ENCODE measurements around the gene ACTN3. TPM values are rescaled to one million over a fixed set of nuclear protein-coding genes. Genes with fewer than 3 reads are reported as not detected.
A peak's percentile ranks its signal among the peaks of the same experiment; 100 is the strongest.
"Not testable (repeated sequence)": the region's sequence is repeated elsewhere in the genome, so short reads cannot be mapped to it uniquely, and the experiment has no call there.

Gene ACTN3
- total RNA-seq, 2 donors from 2014 or later: 0.12 to 0.73 TPM

GRCh38 chr11:66532784-66533183 lies 13.9 kb upstream of the ACTN3 start:
- peaks cover 6% of the 10 kb centered on the region for H3K36me3 Mint-ChIP-seq
- no peaks in the 10 kb centered on the region for H3K27me3 Mint-ChIP-seq
- DNase-seq (ENCODE audit: low spot score) (no peak), ATAC-seq (no peak)
- H3K4me3 Mint-ChIP-seq: no peak overlapping the region
- H3K9me3 Mint-ChIP-seq: no peaks in the 10 kb centered on the region
- peaks cover 5 to 16% of the 10 kb centered on the region in 2 donors for H3K4me1 Mint-ChIP-seq (ENCODE audit: low read depth in 2 of 2)
- peak overlapping the region in 1 of 2 donors; percentile 74 for H3K27ac Mint-ChIP-seq

- ATAC-seq (no peak), DNase-seq (ENCODE audit: low spot score) (no peak)
- no peaks in the 10 kb centered on the region for H3K27me3 Mint-ChIP-seq
- no peak overlapping the region for H3K27ac Mint-ChIP-seq
- no peaks in the 10 kb centered on the region for H3K9me3 Mint-ChIP-seq
- peaks cover 20% of the 10 kb centered on the region for H3K36me3 Mint-ChIP-seq
- H3K4me1 Mint-ChIP-seq (ENCODE audit: low read depth in 2 of 2): peaks cover 26 to 38% of the 10 kb centered on the region in 2 donors
- no peak overlapping the region for H3K4me3 Mint-ChIP-seq
Observed at GRCh38 chr11:66539170-66539869, 7.4 kb upstream of the ACTN3 start.

DNA sequence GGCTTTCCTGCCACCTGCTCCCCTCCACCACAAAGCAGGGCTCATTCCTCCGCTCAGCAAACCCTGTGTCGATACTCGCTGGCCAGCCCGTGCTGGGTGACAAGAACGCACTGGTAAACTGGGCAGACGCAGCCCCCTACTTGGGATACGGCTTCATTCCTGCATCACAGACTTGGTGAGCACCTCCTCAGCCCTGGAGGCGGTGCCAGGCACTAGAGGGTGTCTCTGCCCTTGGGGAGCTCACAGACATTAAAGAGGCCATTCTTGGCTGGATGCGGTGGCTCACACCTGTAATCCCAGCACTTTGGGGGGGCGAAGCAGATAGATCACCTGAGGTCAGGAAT lies 6.9 kb upstream of the ACTN3 start:
- ATAC-seq (no peak), DNase-seq (ENCODE audit: low spot score) (no peak)
- Mint-ChIP-seq H3K9me3 (no peaks in the 10 kb centered on the region), H3K36me3 (peaks cover 20% of the 10 kb centered on the region), H3K27ac (no peak overlapping the region), H3K4me1 (ENCODE audit: low read depth in 2 of 2) (peaks cover 29 to 40% of the 10 kb centered on the region in 2 donors), H3K27me3 (no peaks in the 10 kb centered on the region), H3K4me3 (no peak overlapping the region)

DNA sequence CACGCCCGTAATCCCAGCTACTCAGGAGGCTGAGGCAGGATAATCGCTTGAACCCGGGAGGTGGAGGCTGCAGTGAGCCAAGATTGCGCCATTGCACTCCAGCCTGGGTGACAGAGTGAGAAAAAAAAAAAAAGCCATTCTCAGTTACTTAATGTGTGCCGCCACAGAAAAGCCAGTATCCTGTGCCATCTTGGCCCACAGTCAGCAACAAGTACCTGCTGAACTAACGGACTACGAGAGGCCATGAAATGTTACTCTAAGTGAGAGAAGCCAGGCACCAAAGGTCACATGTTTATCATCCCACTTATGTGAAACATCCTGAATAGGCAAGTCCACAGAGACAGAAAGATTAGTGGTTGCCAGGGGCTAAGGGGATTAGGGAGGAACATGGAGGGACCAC lies 6.1 kb upstream of the ACTN3 start:
- Mint-ChIP-seq H3K4me1 (ENCODE audit: low read depth in 2 of 2) (peaks cover 35 to 43% of the 10 kb centered on the region in 2 donors), H3K27ac (peak overlapping the region; percentile 74 to 89), H3K36me3 (peaks cover 19% of the 10 kb centered on the region)
- H3K27me3 Mint-ChIP-seq; H3K9me3 Mint-ChIP-seq; ATAC-seq; DNase-seq (ENCODE audit: low spot score); H3K4me3 Mint-ChIP-seq: not testable (repeated sequence)

DNA sequence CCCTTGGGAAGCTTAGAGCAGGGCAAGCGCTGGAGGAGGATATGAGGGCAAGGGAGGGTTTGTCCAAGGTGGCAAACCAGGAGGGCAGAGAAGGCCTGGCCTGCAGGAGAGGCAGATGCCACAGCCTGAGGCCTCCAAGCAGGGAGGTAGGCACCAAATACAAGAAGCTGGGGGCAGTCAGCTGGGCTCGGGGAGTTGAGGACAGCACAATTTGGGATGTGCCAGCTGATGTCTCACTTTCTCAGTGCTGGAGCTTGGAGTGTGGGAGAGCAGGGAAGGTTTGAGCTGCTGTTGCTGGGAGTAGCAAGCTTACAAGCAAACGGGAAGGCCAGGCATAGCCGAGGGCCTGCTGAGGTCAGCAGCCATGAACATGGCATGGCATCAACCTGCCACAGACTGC lies 4.8 kb upstream of the ACTN3 start:
- Mint-ChIP-seq H3K4me3 (peak overlapping the region; percentile 81), H3K9me3 (no peaks in the 10 kb centered on the region), H3K36me3 (peaks cover 14% of the 10 kb centered on the region), H3K27me3 (no peaks in the 10 kb centered on the region), H3K27ac (peak overlapping the region; percentile 74 to 89), H3K4me1 (ENCODE audit: low read depth in 2 of 2) (peaks cover 35 to 40% of the 10 kb centered on the region in 2 donors)
- ATAC-seq (no peak), DNase-seq (ENCODE audit: low spot score) (no peak)

DNA sequence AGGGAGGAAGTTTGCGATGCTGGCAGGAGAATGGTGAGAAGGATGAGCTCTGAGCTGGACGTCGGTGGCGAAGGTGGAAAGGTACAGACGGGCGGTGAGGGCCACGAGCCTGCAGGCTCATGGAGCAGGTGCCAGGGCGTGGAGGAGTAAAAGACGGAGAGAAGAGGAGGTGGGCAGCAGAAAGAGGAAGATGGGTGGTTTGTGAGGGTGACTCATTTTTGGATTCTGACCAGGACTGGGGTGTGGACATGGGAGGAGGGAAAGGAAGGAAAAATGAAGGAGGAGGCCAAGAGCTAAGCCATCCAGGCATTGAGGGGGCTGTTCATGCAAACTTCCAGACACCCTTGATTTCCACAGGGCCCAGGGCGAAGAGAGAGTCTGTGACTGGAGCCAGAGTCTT lies 4.3 kb upstream of the ACTN3 start:
- H3K4me1 Mint-ChIP-seq (ENCODE audit: low read depth in 2 of 2): peaks cover 35 to 40% of the 10 kb centered on the region in 2 donors

DNA sequence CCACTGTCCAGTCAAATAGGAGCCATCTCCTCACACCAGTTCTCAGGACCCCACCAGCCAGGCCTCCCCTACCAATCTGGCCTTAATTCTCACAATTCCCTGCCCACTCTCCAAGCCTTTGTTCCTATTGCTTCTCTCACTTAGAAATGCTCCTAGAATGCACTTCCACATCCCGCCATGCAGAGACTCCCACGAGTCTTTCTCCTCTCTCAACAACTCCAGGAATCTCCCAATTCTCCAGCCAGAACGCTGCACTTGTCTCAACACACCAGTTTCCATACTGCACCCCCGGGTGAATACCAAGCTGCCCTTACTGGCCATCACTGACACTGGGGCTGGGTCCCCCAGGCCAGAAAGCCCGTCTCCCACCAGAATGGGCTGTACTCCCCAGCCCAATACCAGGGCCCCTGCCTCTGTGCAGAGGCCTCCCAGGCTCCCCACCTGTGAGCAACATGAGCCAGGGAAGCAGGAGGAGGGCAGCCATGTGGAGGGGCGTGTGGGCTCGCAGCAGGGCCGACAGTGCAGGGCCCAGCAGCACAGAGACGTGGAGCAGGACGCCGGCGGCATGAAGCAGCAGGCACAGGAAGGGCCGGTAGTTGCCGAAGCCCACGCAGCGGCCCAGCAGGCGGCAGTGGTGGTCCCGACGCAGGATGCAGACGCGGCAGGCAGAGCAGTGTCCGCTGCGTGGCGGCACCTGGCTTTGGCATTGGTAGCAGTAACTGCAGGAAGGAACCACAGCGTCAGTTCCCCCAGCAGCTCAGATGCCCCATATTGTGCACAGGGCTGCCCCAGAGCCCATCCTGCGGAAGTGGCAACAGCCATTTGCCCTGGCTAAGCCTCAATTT lies 3.2 kb upstream of the ACTN3 start:
- H3K9me3 Mint-ChIP-seq: no peaks in the 10 kb centered on the region
- ATAC-seq (peak; percentile 65 to 71), DNase-seq (ENCODE audit: low spot score) (peak; percentile 86)
- H3K36me3 Mint-ChIP-seq: peaks cover 14% of the 10 kb centered on the region
- H3K4me1 Mint-ChIP-seq (ENCODE audit: low read depth in 2 of 2): peaks cover 35 to 40% of the 10 kb centered on the region in 2 donors
- H3K4me3 Mint-ChIP-seq: peak overlapping the region; percentile 81
- peak overlapping the region; percentile 74 to 89 for H3K27ac Mint-ChIP-seq
- H3K27me3 Mint-ChIP-seq: no peaks in the 10 kb centered on the region

More for the DNA sequence above, 4.3 kb upstream of the ACTN3 start:
- Mint-ChIP-seq H3K27ac (peak overlapping the region; percentile 74 to 89), H3K4me3 (peak overlapping the region; percentile 81), H3K36me3 (peaks cover 14% of the 10 kb centered on the region), H3K9me3 (no peaks in the 10 kb centered on the region), H3K27me3 (no peaks in the 10 kb centered on the region)
- no peak for DNase-seq (ENCODE audit: low spot score)
- no peak for ATAC-seq

GRCh38 chr11:66544952-66545351 lies 1.8 kb upstream of the ACTN3 start:
- H3K27me3 Mint-ChIP-seq; DNase-seq (ENCODE audit: low spot score); H3K9me3 Mint-ChIP-seq; ATAC-seq: not testable (repeated sequence)
- H3K36me3 Mint-ChIP-seq: peaks cover 14% of the 10 kb centered on the region
- H3K27ac Mint-ChIP-seq: peak overlapping the region; percentile 74 to 89
- peak overlapping the region; percentile 96 for H3K4me3 Mint-ChIP-seq
- H3K4me1 Mint-ChIP-seq (ENCODE audit: low read depth in 2 of 2): peaks cover 35 to 40% of the 10 kb centered on the region in 2 donors

DNA sequence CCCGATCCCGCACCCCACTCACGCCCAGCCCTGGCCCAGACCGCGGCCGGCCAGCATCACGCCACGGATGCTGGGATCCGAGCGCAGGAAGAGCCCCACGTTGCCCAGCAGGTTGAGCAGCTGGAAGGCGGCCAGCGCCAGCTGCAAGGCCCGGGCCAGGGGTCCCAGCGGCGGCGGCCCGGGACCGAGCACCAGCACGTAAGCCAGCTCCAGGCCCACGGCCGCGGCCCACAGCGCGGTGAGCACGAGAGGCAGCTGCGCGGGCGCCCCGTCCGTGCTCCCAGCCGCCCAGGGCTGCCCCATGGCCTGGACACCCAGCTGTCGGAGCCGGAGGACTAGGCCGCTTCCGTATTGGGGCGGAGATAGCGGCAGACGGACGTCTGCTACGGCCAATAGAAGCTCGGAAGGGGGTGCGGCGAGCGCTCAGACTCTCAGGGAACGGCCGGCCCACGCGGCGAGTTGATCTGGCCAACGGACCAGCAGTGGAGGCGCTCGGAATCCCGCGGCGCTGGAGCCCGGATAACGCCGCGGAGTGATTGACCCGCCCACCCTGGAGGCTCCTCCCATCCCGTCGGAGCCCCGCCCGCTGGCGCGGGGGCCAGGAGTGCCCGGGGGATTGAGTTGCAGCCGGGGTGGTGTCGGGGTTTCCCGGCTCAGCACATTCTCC lies 869 bp upstream of the ACTN3 start, which contains the start of gene ZDHHC24:
ZDHHC24 (minus strand) TSS at position 348 of the 667 bp plus-strand sequence; CDS start at position 303, 45 bp downstream.
- H3K4me3 Mint-ChIP-seq: peak within 1 kb of the TSS; percentile 96
- peaks cover 14% of the 10 kb centered on the region for H3K36me3 Mint-ChIP-seq
- DNase-seq (ENCODE audit: low spot score) (peak; percentile 97), ATAC-seq (peak; percentile 94 to 96)
- H3K27me3 Mint-ChIP-seq: peaks cover 0 to 3% of the 10 kb centered on the region in 2 donors
- H3K9me3 Mint-ChIP-seq: no peaks in the 10 kb centered on the region
- H3K4me1 Mint-ChIP-seq (ENCODE audit: low read depth in 2 of 2): peaks cover 35 to 37% of the 10 kb centered on the region in 2 donors
- H3K27ac Mint-ChIP-seq: peak within 1 kb of the TSS; percentile 74 to 89

- H3K36me3 Mint-ChIP-seq: peaks cover 3% of the 10 kb centered on the region
- H3K9me3 Mint-ChIP-seq: no peaks in the 10 kb centered on the region
- peak overlapping the region in 1 of 2 donors; percentile 84 for H3K27ac Mint-ChIP-seq
- peaks cover 27 to 28% of the 10 kb centered on the region in 2 donors for H3K4me1 Mint-ChIP-seq (ENCODE audit: low read depth in 2 of 2)
- DNase-seq (ENCODE audit: low spot score) (no peak), ATAC-seq (no peak)
- peak overlapping the region; percentile 96 for H3K4me3 Mint-ChIP-seq
- peaks cover 0 to 3% of the 10 kb centered on the region in 2 donors for H3K27me3 Mint-ChIP-seq
Observed at GRCh38 chr11:66546966-66547661, 411 bp downstream of the ACTN3 start.

GRCh38 chr11:66547662-66548009 lies 933 bp downstream of the ACTN3 start:
- no peak overlapping the region for H3K27ac Mint-ChIP-seq
- peaks cover 21 to 23% of the 10 kb centered on the region in 2 donors for H3K4me1 Mint-ChIP-seq (ENCODE audit: low read depth in 2 of 2)
- H3K9me3 Mint-ChIP-seq: no peaks in the 10 kb centered on the region
- DNase-seq (ENCODE audit: low spot score): no peak
- peak overlapping the region; percentile 15 for H3K4me3 Mint-ChIP-seq
- peaks cover 0 to 3% of the 10 kb centered on the region in 2 donors for H3K27me3 Mint-ChIP-seq
- H3K36me3 Mint-ChIP-seq: no peaks in the 10 kb centered on the region
- no peak for ATAC-seq

- H3K36me3 Mint-ChIP-seq: no peaks in the 10 kb centered on the region
- DNase-seq (ENCODE audit: low spot score): no peak
- H3K4me3 Mint-ChIP-seq: peak overlapping the region; percentile 15
- no peak overlapping the region for H3K27ac Mint-ChIP-seq
- no peak for ATAC-seq
- peaks cover 17 to 19% of the 10 kb centered on the region in 2 donors for H3K4me1 Mint-ChIP-seq (ENCODE audit: low read depth in 2 of 2)
- peaks cover 0 to 3% of the 10 kb centered on the region in 2 donors for H3K27me3 Mint-ChIP-seq
- no peaks in the 10 kb centered on the region for H3K9me3 Mint-ChIP-seq
Observed at GRCh38 chr11:66548041-66548440, 1.3 kb downstream of the ACTN3 start.

All from natural killer cell treated with Interleukin-12 subunit alpha and Interleukin-12 subunit beta and Interleukin-15 and Interleukin-18, amount 100 ng/mL, for 72 hours (primary cell).